ENCODE results near the gene OXNAD1.

OXNAD1 gene

GRCh38 chr3:16251316-16252085 is 13.5 kb upstream of the OXNAD1 start:
- ChIA-PET CTCF (interaction anchor here (0.5 kb wide), 1 partner anchor 16 kb away, joined by 4 read pairs; no protein-coding TSS in a partner anchor), POLR2A (ENCODE audit: low non-redundant PET) (no interaction called here)
- TF ChIP-seq CTCF (conservative IDR thresholded peaks at IDR 0.05; ENCODE audit: low read depth): no peak
- no peak overlapping the region for H3K27ac ChIP-seq
- no peak for DNase-seq (ENCODE audit: low spot score)

- no peak for DNase-seq (ENCODE audit: low spot score)
- no peak for TF ChIP-seq CTCF (conservative IDR thresholded peaks at IDR 0.05; ENCODE audit: low read depth)
- ChIA-PET POLR2A (ENCODE audit: low non-redundant PET) (no interaction called here), CTCF (no interaction called here)
- H3K27ac ChIP-seq: no peak overlapping the region
Measured at GRCh38 chr3:16252243-16252978, 12.6 kb upstream of the OXNAD1 start.

DNA sequence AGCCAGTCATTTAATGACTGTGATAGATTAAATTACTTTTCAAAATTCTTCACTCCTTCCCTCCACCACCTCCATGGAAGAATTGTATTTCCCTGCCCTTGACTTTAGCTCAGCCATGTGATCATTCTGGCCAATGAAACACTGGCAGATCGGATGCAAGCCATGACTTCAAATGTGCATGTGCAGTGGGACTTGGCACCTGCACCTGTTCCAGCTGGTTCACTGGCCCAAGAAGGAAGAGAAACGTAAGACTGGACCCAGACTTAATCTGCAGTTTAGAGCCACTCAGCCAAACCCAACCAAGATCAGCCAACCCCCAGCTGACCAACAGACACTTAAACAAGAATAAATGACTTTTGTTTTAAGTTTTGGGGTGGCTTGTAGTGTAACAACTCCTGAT is 12.0 kb upstream of the OXNAD1 start:
- ChIA-PET CTCF (no interaction called here), POLR2A (ENCODE audit: low non-redundant PET) (no interaction called here)

DNA sequence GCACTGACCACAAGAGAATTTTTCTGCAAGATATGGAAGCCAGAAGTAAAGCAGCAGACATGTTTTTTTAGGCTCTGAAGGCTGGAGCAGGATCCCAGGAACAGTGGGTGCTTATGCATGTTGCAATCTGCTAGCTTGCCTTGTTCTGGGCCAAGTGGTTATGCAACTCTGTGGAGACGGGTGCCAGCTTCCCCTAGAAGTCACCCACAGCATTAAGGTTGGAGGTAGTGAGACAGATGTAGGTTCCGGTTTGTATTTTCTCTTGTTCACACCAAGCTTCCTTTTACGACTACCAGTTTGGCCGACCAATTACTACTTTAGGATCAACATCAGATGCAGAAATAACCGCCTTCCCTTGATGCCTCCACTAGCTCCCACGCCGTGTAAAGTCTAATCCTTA is 11.4 kb upstream of the OXNAD1 start:
- no peak for DNase-seq (ENCODE audit: low spot score)
- ChIA-PET CTCF (no interaction called here), POLR2A (ENCODE audit: low non-redundant PET) (no interaction called here)
- TF ChIP-seq CTCF (conservative IDR thresholded peaks at IDR 0.05; ENCODE audit: low read depth): no peak
- H3K27ac ChIP-seq: no peak overlapping the region

More for the DNA sequence above, 12.0 kb upstream of the OXNAD1 start:
- no peak for TF ChIP-seq CTCF (conservative IDR thresholded peaks at IDR 0.05; ENCODE audit: low read depth)
- H3K27ac ChIP-seq: no peak overlapping the region
- no peak for DNase-seq (ENCODE audit: low spot score)

DNA sequence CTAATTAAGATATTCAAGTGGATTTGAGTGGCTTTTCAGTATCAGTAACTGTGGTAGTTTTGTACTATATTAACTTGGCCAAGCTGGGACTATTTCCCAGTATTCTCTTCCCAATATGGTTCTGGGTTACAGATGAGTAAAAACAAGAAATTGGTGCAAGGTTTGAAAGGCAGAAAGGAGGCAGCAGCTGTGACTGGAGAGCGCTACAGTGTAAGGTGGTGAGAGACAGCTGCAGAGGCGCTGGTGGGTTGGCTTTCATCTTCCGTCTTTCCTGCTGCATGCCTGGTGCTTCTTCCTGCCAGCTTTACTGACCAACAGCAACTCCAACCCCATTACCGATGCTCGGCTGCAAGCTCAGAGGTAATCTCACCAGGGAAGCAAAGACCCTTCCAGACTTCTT is 10.1 kb upstream of the OXNAD1 start:
- CTCF ChIA-PET: no interaction called here
- no peak for TF ChIP-seq CTCF (conservative IDR thresholded peaks at IDR 0.05; ENCODE audit: low read depth)
- POLR2A ChIA-PET (ENCODE audit: low non-redundant PET): no interaction called here
- no peak for DNase-seq (ENCODE audit: low spot score)
- H3K27ac ChIP-seq: no peak overlapping the region

- no peak for DNase-seq (ENCODE audit: low spot score)
- POLR2A ChIA-PET (ENCODE audit: low non-redundant PET): interaction anchor here (0.7 kb wide), 1 partner anchor 10 kb away, joined by 3 read pairs; the partner anchor contains the start of genes DPH3 and OXNAD1
- no peak for TF ChIP-seq CTCF (conservative IDR thresholded peaks at IDR 0.05; ENCODE audit: low read depth)
- CTCF ChIA-PET: interaction anchor here (0.5 kb wide), 1 partner anchor 12 kb away, joined by 5 read pairs; no protein-coding TSS in a partner anchor
- H3K27ac ChIP-seq: no peak overlapping the region
Measured at GRCh38 chr3:16255326-16255725, 9.7 kb upstream of the OXNAD1 start.

All from RWPE1 (cell line).